Muscle layer of colon (tissue), 2 donors: ENCODE measurements around the gene STX10.
"Not testable (repeated sequence)": the region's sequence is repeated elsewhere in the genome, so short reads cannot be mapped to it uniquely, and the experiment has no call there.

Experiments
- H3K27ac ChIP-seq: one replicate; pipeline ENCODE4 v1.7.0; 2013; ENCODE audit warnings: low read depth, mild to moderate bottlenecking, low read length, moderate library complexity
- H3K27me3 ChIP-seq, 2 donors: one replicate each; pipeline ENCODE4 v1.7.0; 2013; ENCODE audit warnings: low read length in 2 of 2, mild to moderate bottlenecking in 2 of 2; ENCODE audit not compliant: insufficient read depth in 2 of 2, control insufficient read depth in 1 of 2
- H3K36me3 ChIP-seq: one replicate; pipeline ENCODE4 v1.7.0; 2013; ENCODE audit warnings: mild to moderate bottlenecking, low read length; ENCODE audit not compliant: insufficient read depth
- H3K4me1 ChIP-seq: one replicate; pipeline ENCODE4 v1.7.0; 2013; ENCODE audit warnings: mild to moderate bottlenecking, low read length; ENCODE audit not compliant: insufficient read depth
- H3K4me3 ChIP-seq, 2 donors: one replicate each; pipeline ENCODE4 v1.7.0; 2013; ENCODE audit warnings: low read length in 2 of 2, low read depth in 1 of 2, mild to moderate bottlenecking in 1 of 2, moderate library complexity in 1 of 2
- H3K9ac ChIP-seq: one replicate; pipeline ENCODE4 v1.7.0; 2013; ENCODE audit warnings: low read length
- H3K9me3 ChIP-seq: one replicate; pipeline ENCODE4 v1.7.0; 2013; ENCODE audit warnings: mild to moderate bottlenecking, low read length
- donor health status: abdominal sarcoma.
- donor health status: Adenocarcinoma of cecum.

The STX10 gene

DNA sequence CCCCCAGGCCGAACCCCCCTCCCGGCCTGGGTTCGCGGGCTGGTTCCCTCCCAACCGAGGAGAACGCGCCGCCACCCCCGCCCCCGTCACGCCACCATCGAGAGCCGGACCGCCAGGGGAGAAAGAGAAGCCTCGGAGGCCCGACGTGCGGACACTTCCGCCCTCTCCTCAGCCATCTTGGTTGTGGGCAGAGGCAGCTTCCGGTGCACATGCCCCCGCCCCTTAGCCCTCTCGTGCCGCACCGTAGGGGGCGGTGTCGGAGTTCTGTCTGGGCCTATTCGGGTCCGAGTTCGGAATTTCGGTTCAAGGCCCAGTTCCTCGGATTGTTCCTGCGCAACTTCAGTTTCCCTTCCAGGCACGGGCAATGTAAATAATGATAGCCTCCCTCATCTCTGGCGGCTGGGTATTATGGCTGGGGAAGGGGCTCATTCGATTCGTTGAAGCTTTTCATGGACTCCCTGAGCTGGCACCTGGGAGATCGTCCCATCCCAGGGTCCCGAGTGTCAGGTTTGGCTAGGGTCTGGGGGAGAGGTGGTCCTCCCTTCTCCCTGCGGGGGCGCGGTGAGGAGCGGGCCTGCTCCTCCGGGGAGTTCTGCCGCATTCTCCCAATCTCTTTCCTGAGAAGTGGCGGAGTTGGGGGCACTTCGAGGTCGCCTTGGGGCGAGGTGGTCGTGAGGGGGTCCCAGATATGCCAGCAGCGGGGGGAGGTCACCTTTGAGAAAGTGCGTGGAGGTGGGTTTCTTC, at the start of gene STX10, which contains the start of gene IER2:
Gene STX10, minus strand, starts transcription at position 189 of the 744 bp plus-strand sequence. CDS start 202 bp downstream, outside the sequence.
Gene IER2, plus strand, starts transcription at position 225 of the 744 bp plus-strand sequence. CDS start 2,776 bp downstream, outside the sequence.
- Histone ChIP-seq H3K4me3 (peak within 1 kb of the TSS; percentile 75 to 100), H3K9ac (peak within 1 kb of the TSS; percentile 100), H3K36me3 (peaks cover 1% of the 10 kb centered on the region), H3K4me1 (peaks cover 12% of the 10 kb centered on the region), H3K27me3 (no peaks in the 10 kb centered on the region), H3K9me3 (no peaks in the 10 kb centered on the region), H3K27ac (peak within 1 kb of the TSS; percentile 97)

DNA sequence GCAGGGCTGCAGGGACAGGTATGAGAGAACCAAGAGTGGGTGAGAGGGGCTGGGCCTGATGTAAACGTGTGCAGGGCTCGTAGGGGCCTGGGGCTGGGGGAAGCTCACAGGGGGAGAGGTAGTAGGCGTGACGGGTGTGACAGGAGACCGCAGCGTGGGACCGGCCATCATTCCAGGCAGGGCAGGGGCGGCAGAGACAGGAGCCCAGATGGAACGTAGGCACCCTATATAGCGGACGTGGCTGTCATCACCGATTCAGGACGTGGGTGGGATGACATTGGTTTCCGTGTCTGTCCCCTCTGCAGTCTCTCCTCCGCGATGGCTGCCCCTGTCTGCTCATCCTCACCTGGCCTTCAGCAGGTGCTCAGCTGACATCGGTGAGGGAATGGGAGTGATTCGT, 48.5 kb upstream of the STX10 start:
- Histone ChIP-seq H3K36me3 (no peaks in the 10 kb centered on the region), H3K27ac (no peak overlapping the region), H3K9ac (no peak overlapping the region), H3K4me1 (no peaks in the 10 kb centered on the region), H3K4me3 (no peak overlapping the region), H3K9me3 (no peaks in the 10 kb centered on the region), H3K27me3 (no peaks in the 10 kb centered on the region)

- Histone ChIP-seq H3K36me3 (no peaks in the 10 kb centered on the region), H3K4me3 (no peak overlapping the region), H3K4me1 (no peaks in the 10 kb centered on the region), H3K27me3 (no peaks in the 10 kb centered on the region), H3K9me3 (no peaks in the 10 kb centered on the region), H3K9ac (no peak overlapping the region), H3K27ac (no peak overlapping the region)
Measured at GRCh38 chr19:13195678-13196077, 45.5 kb upstream of the STX10 start.

GRCh38 chr19:13190781-13191540, 40.8 kb upstream of the STX10 start:
- Histone ChIP-seq H3K36me3 (no peaks in the 10 kb centered on the region), H3K9ac (no peak overlapping the region), H3K27ac (no peak overlapping the region), H3K4me1 (no peaks in the 10 kb centered on the region), H3K4me3 (no peak overlapping the region), H3K27me3 (no peaks in the 10 kb centered on the region), H3K9me3 (no peaks in the 10 kb centered on the region)

GRCh38 chr19:13189600-13189999, 39.4 kb upstream of the STX10 start:
- H3K27ac ChIP-seq, result no peak overlapping the region
- no peaks in the 10 kb centered on the region for H3K36me3 ChIP-seq
- H3K4me3 ChIP-seq, result no peak overlapping the region
- no peaks in the 10 kb centered on the region for H3K9me3 ChIP-seq
- H3K27me3 ChIP-seq, result no peaks in the 10 kb centered on the region
- H3K4me1 ChIP-seq, result no peaks in the 10 kb centered on the region
- no peak overlapping the region for H3K9ac ChIP-seq

DNA sequence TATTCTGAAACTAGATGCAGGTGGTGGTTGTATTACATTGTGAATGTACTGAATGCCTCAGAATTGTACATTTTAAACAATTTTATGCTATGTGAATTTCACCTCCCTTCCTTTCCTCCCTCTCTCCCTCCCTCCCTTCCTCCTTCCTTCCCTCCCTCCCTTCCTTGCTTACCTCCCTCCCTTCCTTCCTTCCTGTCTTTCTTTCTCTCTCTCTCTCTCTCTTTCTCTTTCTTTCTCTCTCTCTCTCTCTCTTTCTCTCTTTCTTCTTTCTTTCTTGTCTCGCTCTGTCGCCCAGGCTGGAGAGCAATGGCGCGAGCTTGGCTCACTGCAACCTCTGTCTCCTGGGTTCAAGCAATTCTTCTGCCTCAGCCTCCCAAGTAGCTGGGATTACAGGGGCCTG, 37.2 kb upstream of the STX10 start:
- no peak overlapping the region for H3K9ac ChIP-seq
- H3K36me3 ChIP-seq, result no peaks in the 10 kb centered on the region
- no peak overlapping the region for H3K4me3 ChIP-seq
- H3K9me3 ChIP-seq, result no peaks in the 10 kb centered on the region
- no peak overlapping the region for H3K27ac ChIP-seq
- no peaks in the 10 kb centered on the region for H3K4me1 ChIP-seq
- no peaks in the 10 kb centered on the region for H3K27me3 ChIP-seq

DNA sequence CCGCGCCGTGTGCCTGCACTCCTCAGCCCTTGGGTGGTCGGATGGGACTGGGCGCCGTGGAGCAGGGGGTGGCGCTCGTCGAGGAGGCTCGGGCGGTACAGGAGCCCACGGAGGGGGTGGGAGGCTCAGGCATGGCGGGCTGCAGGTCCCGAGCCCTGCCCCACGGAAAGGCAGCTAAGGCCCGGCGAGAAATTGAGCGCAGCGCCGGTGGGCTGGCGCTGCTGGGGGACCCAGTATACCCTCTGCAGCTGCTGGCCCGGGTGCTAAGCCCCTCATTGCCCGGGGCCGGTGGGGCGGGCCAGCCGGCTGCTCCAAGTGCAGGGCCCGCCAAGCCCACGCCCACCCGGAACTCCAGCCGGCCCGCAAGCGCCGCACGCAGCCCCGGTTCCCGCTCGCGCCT, 36.5 kb upstream of the STX10 start:
- H3K9ac ChIP-seq, H3K36me3 ChIP-seq, H3K27ac ChIP-seq, H3K9me3 ChIP-seq, H3K4me1 ChIP-seq, H3K4me3 ChIP-seq, H3K27me3 ChIP-seq: not testable (repeated sequence)

- H3K9me3 ChIP-seq, H3K27ac ChIP-seq, H3K9ac ChIP-seq, H3K4me3 ChIP-seq, H3K36me3 ChIP-seq, H3K27me3 ChIP-seq, H3K4me1 ChIP-seq: not testable (repeated sequence)
Measured at GRCh38 chr19:13185763-13186657, 35.8 kb upstream of the STX10 start.

- H3K4me1 ChIP-seq, result peaks cover 13% of the 10 kb centered on the region
- not testable (repeated sequence) for H3K9ac ChIP-seq, H3K36me3 ChIP-seq, H3K27ac ChIP-seq, H3K4me3 ChIP-seq, H3K9me3 ChIP-seq, H3K27me3 ChIP-seq
Measured at GRCh38 chr19:13184926-13185325, 34.8 kb upstream of the STX10 start.

GRCh38 chr19:13181747-13182388, 31.7 kb upstream of the STX10 start:
- H3K9me3 ChIP-seq, result no peaks in the 10 kb centered on the region
- H3K27ac ChIP-seq, result no peak overlapping the region
- no peak overlapping the region for H3K9ac ChIP-seq
- peaks cover 13% of the 10 kb centered on the region for H3K4me1 ChIP-seq
- peak overlapping the region in 1 of 2 donors; percentile 4 for H3K4me3 ChIP-seq
- H3K36me3 ChIP-seq, result no peaks in the 10 kb centered on the region
- no peaks in the 10 kb centered on the region for H3K27me3 ChIP-seq

DNA sequence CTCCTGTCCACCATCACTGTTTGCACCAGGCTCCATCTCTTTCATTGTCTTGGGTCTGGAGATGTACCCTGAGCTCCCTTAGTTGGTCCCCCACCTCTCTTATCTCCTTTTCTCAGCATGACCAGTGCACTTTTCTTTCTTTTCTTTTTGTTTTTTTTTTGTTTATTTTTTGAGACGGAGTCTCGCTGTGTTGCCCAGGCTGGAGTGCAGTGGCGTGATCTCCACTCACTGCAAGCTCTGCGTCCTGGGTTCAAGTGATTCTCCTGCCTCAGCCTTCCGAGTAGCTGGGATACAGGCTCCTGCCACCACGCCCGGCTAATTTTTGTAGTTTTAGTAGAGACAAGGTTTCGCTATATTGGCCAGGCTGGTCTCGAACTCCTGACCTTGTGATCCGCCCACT, 28.1 kb upstream of the STX10 start:
- H3K36me3 ChIP-seq, H3K9me3 ChIP-seq, H3K9ac ChIP-seq, H3K27me3 ChIP-seq, H3K4me3 ChIP-seq, H3K27ac ChIP-seq: not testable (repeated sequence)
- H3K4me1 ChIP-seq, result peaks cover 13% of the 10 kb centered on the region
